Lung (tissue), 12 donors: Measurements from ENCODE around the gene MSANTD4. TPM values are rescaled to one million over a fixed set of nuclear protein-coding genes. Genes with fewer than 3 reads are reported as not detected.

Experiments
- ATAC-seq: fragments of 200-7000 bp; cut with Tn5 transposase; one replicate; pipeline ENCODE4 v1.9.1; 2020; ENCODE audit warnings: moderate number of reproducible peaks; ENCODE audit not compliant: insufficient read depth, low FRiP score
- DNase-seq, 3 donors: peaks; one replicate each; pipeline ENCODE4 v3.0.0-alpha.2; 2013 to 2017
- H3K27ac ChIP-seq, 2 donors: one replicate each; pipeline ENCODE4 v1.5.1; 2013; ENCODE audit warnings: mild to moderate bottlenecking in 2 of 2, moderate library complexity in 2 of 2, control low read depth in 1 of 2, inconsistent platforms in 1 of 2, low read depth in 1 of 2, low read length in 1 of 2
- H3K27me3 ChIP-seq, 3 donors: one replicate each; pipeline ENCODE4 v1.5.1; 2013; ENCODE audit warnings: low read length in 2 of 3; ENCODE audit not compliant: control insufficient read depth in 3 of 3, insufficient read depth in 3 of 3
- H3K36me3 ChIP-seq, 4 donors: one replicate each; pipeline ENCODE4 v1.5.1; 2013; ENCODE audit warnings: low read length in 4 of 4, mild to moderate bottlenecking in 1 of 4, moderate library complexity in 1 of 4; ENCODE audit not compliant: control insufficient read depth in 4 of 4, insufficient read depth in 4 of 4
- H3K4me1 ChIP-seq, 5 donors: one replicate each; pipeline ENCODE4 v1.5.1; 2013; ENCODE audit warnings: low read length in 5 of 5, mild to moderate bottlenecking in 2 of 5, moderate library complexity in 1 of 5; ENCODE audit not compliant: control insufficient read depth in 5 of 5, insufficient read depth in 5 of 5
- H3K4me3 ChIP-seq: one replicate; pipeline ENCODE4 v1.5.1; 2013; ENCODE audit warnings: mild to moderate bottlenecking, control low read depth, moderate library complexity
- H3K9ac ChIP-seq, 2 donors: one replicate each; pipeline ENCODE4 v1.5.1; 2013; ENCODE audit warnings: low read length in 2 of 2, control low read depth in 1 of 2; ENCODE audit not compliant: insufficient read depth in 1 of 2
- H3K9me3 ChIP-seq, 4 donors: one replicate each; pipeline ENCODE4 v1.5.1; 2013; ENCODE audit warnings: low read length in 3 of 4, mild to moderate bottlenecking in 1 of 4, moderate library complexity in 1 of 4; ENCODE audit not compliant: control insufficient read depth in 4 of 4, insufficient read depth in 3 of 4
- WGBS, 2 donors: extraction: QIAGEN DNeasy Blood & Tissue Kit; methylation state at CpG; one replicate each; pipeline ENCODE4 v1.1.7; 2013; 5-methylcytosine and 5-hydroxymethylcytosine counted together
- polyA plus RNA-seq, 2 donors: library from polyadenylated mRNA; stranded (reverse); fragments of 200-250 nt; gene quantifications; one replicate each; pipeline ENCODE4 v1.2.1, GENCODE V29; 2013
- total RNA-seq, 2 donors: library from RNA; depleted of rRNA in 1 of 2; stranded (reverse); fragments of >200 nt in 1 of 2; gene quantifications; one replicate each; pipeline ENCODE4 v1.2.1, GENCODE V29; 2014 to 2021
- TF ChIP-seq, protein P1 (sequence below): IDR thresholded peaks from 2 replicates; pipeline ENCODE4 v1.5.1; 2012; ENCODE audit warnings: mild to moderate bottlenecking; ENCODE audit errors: control extremely low read depth, extremely low read depth
- donor health status: control.
- donor health status: control.
- donor health status: Bipolar disorder and iron deficiency.
- donor health status: healthy.
- donor health status: DM: yes; HTN: yes; CAD: no.

MSANTD4 gene
- total and polyA plus RNA-seq, 4 donors, result 4.9 to 27.6 (median 12.4) TPM

GRCh38 chr11:106032861-106033260 is 10.8 kb upstream of the MSANTD4 start:
- DNase-seq (no peak), ATAC-seq (no peak)
- no peak overlapping the region for H3K4me3 ChIP-seq
- no peaks in the 10 kb centered on the region for H3K36me3 ChIP-seq
- no peak overlapping the region for H3K9ac ChIP-seq
- H3K27ac ChIP-seq, result no peak overlapping the region
- 72 to 90% methylated on average over 2 of the region's 2 CpGs for WGBS, 2 donors
- H3K4me1 ChIP-seq, result no peaks in the 10 kb centered on the region
- no peaks in the 10 kb centered on the region for H3K9me3 ChIP-seq
- TF ChIP-seq, protein P1, sequence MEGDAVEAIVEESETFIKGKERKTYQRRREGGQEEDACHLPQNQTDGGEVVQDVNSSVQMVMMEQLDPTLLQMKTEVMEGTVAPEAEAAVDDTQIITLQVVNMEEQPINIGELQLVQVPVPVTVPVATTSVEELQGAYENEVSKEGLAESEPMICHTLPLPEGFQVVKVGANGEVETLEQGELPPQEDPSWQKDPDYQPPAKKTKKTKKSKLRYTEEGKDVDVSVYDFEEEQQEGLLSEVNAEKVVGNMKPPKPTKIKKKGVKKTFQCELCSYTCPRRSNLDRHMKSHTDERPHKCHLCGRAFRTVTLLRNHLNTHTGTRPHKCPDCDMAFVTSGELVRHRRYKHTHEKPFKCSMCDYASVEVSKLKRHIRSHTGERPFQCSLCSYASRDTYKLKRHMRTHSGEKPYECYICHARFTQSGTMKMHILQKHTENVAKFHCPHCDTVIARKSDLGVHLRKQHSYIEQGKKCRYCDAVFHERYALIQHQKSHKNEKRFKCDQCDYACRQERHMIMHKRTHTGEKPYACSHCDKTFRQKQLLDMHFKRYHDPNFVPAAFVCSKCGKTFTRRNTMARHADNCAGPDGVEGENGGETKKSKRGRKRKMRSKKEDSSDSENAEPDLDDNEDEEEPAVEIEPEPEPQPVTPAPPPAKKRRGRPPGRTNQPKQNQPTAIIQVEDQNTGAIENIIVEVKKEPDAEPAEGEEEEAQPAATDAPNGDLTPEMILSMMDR, result no peak
- no peaks in the 10 kb centered on the region for H3K27me3 ChIP-seq

DNA sequence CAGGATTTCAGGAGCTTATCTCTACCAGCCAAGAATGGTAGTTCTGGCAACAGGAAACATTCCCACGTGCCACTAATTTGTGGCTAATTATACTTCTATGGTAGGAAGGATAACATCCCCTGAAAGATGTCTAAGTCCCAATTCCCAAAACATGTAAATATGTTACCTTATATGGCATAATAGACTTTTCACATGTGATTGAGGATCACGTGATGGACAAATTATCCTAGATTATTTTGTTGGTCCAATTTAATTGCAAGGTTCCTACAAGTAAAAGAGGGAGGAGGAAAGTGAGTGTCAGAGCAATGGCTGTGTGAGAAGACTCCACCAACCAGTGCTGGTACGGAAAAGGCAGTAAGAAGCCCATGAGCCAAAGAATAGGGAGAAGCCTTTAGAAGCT is 9.9 kb upstream of the MSANTD4 start:
- no peak for DNase-seq
- no peaks in the 10 kb centered on the region for H3K27me3 ChIP-seq
- no peak for ATAC-seq
- no peak overlapping the region for H3K27ac ChIP-seq
- no peak overlapping the region for H3K4me3 ChIP-seq
- H3K4me1 ChIP-seq, result no peaks in the 10 kb centered on the region
- no peaks in the 10 kb centered on the region for H3K9me3 ChIP-seq
- 69 to 78% methylated on average over 3 of the region's 3 CpGs for WGBS, 2 donors
- H3K36me3 ChIP-seq, result no peaks in the 10 kb centered on the region
- TF ChIP-seq, protein P1, result no peak
- no peak overlapping the region for H3K9ac ChIP-seq

- Histone ChIP-seq H3K36me3 (no peaks in the 10 kb centered on the region), H3K27ac (no peak overlapping the region), H3K27me3 (no peaks in the 10 kb centered on the region), H3K4me3 (no peak overlapping the region), H3K9me3 (no peaks in the 10 kb centered on the region), H3K4me1 (no peaks in the 10 kb centered on the region), H3K9ac (no peak overlapping the region)
- DNase-seq (no peak), ATAC-seq (no peak)
- TF ChIP-seq, protein P1, result no peak
- 42 to 49% methylated on average over 2 of the region's 2 CpGs for WGBS, 2 donors
Measured at GRCh38 chr11:106031202-106031810, 9.3 kb upstream of the MSANTD4 start.

DNA sequence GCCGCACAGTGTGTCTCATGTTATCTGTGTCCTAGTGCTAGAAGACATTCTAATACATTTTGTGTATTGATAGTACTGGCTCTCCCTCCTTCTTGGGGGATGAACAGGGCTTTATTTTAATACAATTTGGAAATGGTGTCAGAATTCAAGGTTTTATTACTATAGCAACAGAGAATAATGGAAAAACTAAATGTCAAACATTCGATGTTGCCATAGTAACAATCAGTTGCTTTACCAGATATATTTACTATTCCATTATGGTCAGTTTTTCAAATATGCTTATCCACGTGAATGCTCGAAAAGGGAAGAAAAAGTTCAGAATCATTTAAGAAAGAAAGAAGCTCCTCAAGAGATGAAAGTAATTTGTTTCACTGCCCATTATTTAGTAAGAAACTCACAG is 8.6 kb upstream of the MSANTD4 start:
- no peaks in the 10 kb centered on the region for H3K27me3 ChIP-seq
- H3K36me3 ChIP-seq, result no peaks in the 10 kb centered on the region
- no peaks in the 10 kb centered on the region for H3K4me1 ChIP-seq
- ATAC-seq (no peak), DNase-seq (no peak)
- no peaks in the 10 kb centered on the region for H3K9me3 ChIP-seq
- WGBS, 2 donors, result 59 to 74% methylated on average over 4 of the region's 4 CpGs
- no peak overlapping the region for H3K27ac ChIP-seq
- TF ChIP-seq, protein P1, result no peak
- H3K9ac ChIP-seq, result no peak overlapping the region
- no peak overlapping the region for H3K4me3 ChIP-seq
